Stomach smooth muscle (tissue), 2 donors: Measurements from ENCODE around the gene AHR.
"Not testable (repeated sequence)": the region's sequence is repeated elsewhere in the genome, so short reads cannot be mapped to it uniquely, and the experiment has no call there.

Experiments
- H3K27ac ChIP-seq: one replicate; pipeline ENCODE4 v1.7.0; 2013; ENCODE audit warnings: mild to moderate bottlenecking, low read length, inconsistent platforms
- H3K27me3 ChIP-seq, 2 donors: one replicate each; pipeline ENCODE4 v1.7.0; 2013; ENCODE audit warnings: low read length in 2 of 2; ENCODE audit not compliant: insufficient read depth in 2 of 2, control insufficient read depth in 1 of 2
- H3K36me3 ChIP-seq, 2 donors: one replicate each; pipeline ENCODE4 v1.7.0; 2013; ENCODE audit warnings: low read length in 2 of 2; ENCODE audit not compliant: control insufficient read depth in 2 of 2, insufficient read depth in 2 of 2
- H3K4me1 ChIP-seq: one replicate; pipeline ENCODE4 v1.7.0; 2013; ENCODE audit warnings: low read length; ENCODE audit not compliant: control insufficient read depth, insufficient read depth
- H3K4me3 ChIP-seq, 2 donors: one replicate each; pipeline ENCODE4 v1.7.0; 2013; ENCODE audit warnings: low read length in 2 of 2
- H3K9ac ChIP-seq, 2 donors: one replicate each; pipeline ENCODE4 v1.7.0; 2013; ENCODE audit warnings: low read length in 2 of 2, mild to moderate bottlenecking in 1 of 2
- H3K9me3 ChIP-seq, 2 donors: one replicate each; pipeline ENCODE4 v1.7.0; 2013; ENCODE audit warnings: low read length in 2 of 2; ENCODE audit not compliant: control insufficient read depth in 2 of 2
- donor health status: healthy.
- donor health status: Pancreatic carcinoma.

The AHR gene

DNA sequence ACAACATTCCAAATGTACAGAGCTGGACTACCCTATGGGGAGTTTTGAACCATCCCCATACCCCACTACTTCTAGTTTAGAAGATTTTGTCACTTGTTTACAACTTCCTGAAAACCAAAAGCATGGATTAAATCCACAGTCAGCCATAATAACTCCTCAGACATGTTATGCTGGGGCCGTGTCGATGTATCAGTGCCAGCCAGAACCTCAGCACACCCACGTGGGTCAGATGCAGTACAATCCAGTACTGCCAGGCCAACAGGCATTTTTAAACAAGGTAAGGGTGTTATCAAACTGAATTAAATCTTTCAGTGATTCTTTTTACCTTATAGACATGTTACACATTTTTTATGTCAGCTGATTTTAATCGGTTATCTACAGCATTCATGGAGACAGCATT lies 41.5 kb downstream of the AHR start:
- Histone ChIP-seq H3K36me3 (peaks cover 10 to 14% of the 10 kb centered on the region in 2 donors), H3K27me3 (no peaks in the 10 kb centered on the region), H3K4me1 (peaks cover 6% of the 10 kb centered on the region), H3K4me3 (no peak overlapping the region), H3K9ac (no peak overlapping the region), H3K9me3 (no peaks in the 10 kb centered on the region), H3K27ac (no peak overlapping the region)

DNA sequence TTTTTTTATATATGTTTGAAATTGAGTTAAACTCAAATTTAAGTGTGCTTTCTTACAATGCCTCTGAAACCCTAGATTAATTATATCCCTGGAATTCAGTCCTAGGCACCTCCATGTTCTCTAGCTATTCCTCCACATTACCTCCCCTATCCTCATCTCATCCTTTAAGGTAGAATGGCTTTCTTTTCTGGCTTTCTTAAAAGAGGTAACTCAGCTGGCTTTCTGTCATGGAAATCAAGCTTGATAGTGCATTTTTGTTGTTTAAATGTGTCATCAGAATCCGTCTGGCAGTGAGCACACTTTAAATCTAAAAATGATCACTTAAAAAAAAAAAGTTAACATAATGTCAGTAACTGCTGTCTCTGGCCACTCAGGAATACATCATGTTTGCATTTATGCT lies 42.2 kb downstream of the AHR start:
- Histone ChIP-seq H3K4me1 (peaks cover 6% of the 10 kb centered on the region), H3K9me3 (no peaks in the 10 kb centered on the region), H3K36me3 (peaks cover 10 to 13% of the 10 kb centered on the region in 2 donors), H3K27ac (no peak overlapping the region), H3K27me3 (no peaks in the 10 kb centered on the region), H3K4me3 (no peak overlapping the region), H3K9ac (no peak overlapping the region)

DNA sequence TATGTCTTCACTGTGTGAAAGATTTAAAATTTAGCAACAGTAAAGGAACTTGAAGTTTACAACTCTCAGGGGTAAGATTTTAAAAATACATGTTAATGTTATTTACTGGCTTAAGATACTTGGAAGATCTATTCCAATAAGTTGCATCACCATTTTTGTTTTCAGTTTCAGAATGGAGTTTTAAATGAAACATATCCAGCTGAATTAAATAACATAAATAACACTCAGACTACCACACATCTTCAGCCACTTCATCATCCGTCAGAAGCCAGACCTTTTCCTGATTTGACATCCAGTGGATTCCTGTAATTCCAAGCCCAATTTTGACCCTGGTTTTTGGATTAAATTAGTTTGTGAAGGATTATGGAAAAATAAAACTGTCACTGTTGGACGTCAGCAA lies 44.3 kb downstream of the AHR start:
- Histone ChIP-seq H3K4me1 (peaks cover 6% of the 10 kb centered on the region), H3K4me3 (no peak overlapping the region), H3K9me3 (no peaks in the 10 kb centered on the region), H3K36me3 (peaks cover 11 to 12% of the 10 kb centered on the region in 2 donors), H3K27ac (no peak overlapping the region), H3K27me3 (no peaks in the 10 kb centered on the region), H3K9ac (no peak overlapping the region)

DNA sequence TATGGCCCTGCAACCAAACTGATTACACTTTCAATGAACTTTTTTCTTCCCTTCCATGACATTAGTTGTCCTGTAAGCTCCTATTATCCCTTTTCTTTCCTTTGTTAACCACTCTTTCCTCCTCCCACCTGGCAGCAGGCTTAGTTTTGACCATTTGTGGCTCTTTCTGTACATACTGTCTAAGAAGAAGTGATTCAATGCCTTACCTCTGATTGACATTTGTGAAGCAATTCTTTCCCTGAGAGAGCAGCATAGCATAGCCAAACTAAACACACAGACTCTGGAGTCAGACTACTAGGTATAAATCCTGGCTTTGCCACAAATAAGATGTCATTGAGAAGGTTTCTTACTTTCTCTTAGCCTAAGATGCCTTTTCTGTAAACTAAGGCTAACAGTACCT lies 48.9 kb downstream of the AHR start:
- Histone ChIP-seq H3K27me3 (no peaks in the 10 kb centered on the region), H3K36me3 (peaks cover 0 to 2% of the 10 kb centered on the region in 2 donors), H3K9me3 (no peaks in the 10 kb centered on the region), H3K27ac (no peak overlapping the region), H3K4me3 (no peak overlapping the region), H3K4me1 (no peaks in the 10 kb centered on the region), H3K9ac (no peak overlapping the region)

DNA sequence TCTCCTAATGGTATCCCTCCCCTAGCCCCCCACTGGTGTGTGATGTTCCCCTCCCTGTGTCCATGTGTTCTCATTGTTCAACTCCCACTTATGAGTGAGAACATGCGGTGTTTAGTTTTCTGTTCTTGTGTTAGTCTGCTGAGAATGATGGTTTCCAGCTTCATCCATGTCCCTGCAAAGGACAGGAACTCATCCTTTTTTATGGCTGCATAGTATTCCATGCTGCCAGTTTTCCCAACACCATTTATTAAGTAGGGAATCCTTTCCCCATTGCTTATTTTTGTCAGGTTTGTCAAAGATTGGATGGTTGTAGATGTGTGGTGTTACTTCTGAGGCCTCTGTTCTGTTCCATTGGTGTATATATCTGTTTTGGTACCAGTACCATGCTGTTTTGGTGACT lies 50.5 kb downstream of the AHR start:
- H3K4me3 ChIP-seq, H3K36me3 ChIP-seq, H3K27ac ChIP-seq, H3K4me1 ChIP-seq, H3K9ac ChIP-seq, H3K9me3 ChIP-seq, H3K27me3 ChIP-seq: not testable (repeated sequence)

DNA sequence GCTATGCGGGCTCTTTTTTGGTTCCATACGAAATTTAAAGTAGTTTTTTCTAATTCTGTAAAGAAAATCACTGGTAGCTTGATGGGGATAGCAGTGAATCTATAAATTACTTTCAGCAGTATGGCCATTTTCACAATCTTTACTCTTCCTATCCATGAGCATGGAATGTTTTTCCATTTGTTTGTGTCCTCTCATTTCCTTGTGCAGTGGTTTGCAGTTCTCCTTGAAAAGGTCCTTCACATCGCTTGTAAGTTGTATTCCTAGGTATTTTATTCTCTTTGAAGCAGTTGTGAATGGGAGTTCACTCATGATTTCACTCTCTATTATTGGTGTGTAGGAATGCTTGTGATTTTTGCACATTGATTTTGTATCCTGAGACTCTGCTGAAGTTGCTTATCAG lies 51.9 kb downstream of the AHR start:
- not testable (repeated sequence) for H3K9ac ChIP-seq, H3K36me3 ChIP-seq, H3K27ac ChIP-seq, H3K4me1 ChIP-seq, H3K27me3 ChIP-seq, H3K9me3 ChIP-seq, H3K4me3 ChIP-seq

DNA sequence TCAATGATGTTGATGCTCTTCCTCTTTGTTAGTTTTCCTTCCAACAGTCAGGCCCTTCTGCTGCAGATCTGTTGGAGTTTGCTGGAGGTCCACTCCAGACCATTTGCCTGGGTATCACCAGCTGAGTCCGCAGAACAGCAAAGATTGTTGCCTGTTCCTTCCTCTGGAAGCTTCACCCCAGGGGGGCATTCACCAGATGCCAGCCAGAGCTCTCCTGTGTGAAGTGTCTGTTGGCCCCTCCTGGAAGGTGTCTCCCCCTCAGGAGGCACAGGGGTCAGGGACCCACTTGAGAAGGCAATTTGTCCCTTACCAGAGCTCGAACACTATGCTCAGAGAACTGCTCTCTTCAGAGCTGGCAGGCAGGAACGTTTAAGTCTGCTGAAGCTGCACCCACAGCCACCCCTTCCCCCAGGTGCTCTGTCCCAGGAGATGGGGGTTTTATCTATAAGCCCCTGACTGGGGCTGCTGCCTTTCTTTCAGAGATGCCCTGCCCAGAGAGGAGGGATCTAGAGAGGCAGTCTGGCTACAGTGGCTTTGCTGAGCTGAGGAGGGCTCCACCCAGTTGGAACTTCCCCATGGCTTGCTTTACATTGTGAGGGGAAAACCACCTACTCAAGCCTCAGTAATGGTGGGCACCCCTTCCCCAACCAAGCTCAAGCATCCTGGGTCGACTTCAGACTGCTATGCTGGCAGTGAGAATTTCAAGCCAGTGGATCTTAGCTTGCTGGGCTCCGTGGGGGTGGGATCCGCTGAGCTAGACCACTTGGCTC lies 55.4 kb downstream of the AHR start:
- not testable (repeated sequence) for H3K9ac ChIP-seq, H3K4me3 ChIP-seq, H3K9me3 ChIP-seq, H3K36me3 ChIP-seq, H3K4me1 ChIP-seq, H3K27me3 ChIP-seq, H3K27ac ChIP-seq

DNA sequence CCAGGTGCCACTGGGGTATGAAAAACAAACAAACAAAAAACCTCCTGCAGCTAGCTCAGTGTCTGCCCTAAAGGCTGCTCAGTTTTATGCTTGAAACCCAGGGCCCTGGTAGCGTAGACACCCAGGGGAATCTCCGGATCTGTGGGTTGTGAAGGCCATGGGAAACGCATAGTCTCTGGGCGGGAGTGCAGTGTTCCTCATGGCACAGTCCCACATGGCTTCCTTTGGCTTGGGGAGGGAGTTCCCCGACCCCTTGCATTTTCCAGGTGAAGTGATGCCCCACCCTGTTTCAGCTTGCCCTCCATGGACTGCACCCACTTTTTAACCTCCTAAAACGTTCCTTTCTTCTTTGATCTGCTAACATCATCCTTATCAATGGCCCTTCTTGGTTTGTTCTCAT lies 56.0 kb downstream of the AHR start:
- no peaks in the 10 kb centered on the region for H3K36me3 ChIP-seq

DNA sequence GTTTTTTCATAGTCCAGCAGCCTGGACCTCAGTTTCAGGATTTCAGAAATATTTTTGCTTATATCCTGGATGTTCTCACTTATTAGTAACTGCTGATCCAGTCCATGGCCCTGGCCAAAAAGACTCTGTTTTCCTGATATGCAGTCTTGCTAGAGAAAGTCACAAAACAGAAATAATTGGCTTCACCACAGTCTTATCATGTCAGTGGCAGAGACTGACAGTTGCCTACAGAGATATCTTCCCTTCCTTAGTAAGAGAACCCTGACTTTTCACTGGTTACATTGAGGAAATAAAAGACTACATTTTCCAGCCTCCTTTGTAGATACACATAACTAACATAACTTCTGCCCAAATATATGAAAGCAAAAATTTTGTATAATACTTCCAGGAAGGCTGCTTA lies 56.6 kb downstream of the AHR start:
- no peak overlapping the region for H3K4me3 ChIP-seq
- H3K4me1 ChIP-seq: no peaks in the 10 kb centered on the region
- H3K27ac ChIP-seq: no peak overlapping the region
- H3K9me3 ChIP-seq: peaks cover 0 to 3% of the 10 kb centered on the region in 2 donors
- H3K36me3 ChIP-seq: no peaks in the 10 kb centered on the region
- no peak overlapping the region for H3K9ac ChIP-seq
- no peaks in the 10 kb centered on the region for H3K27me3 ChIP-seq

More for the DNA sequence above, 56.0 kb downstream of the AHR start:
- Histone ChIP-seq H3K27ac (no peak overlapping the region), H3K27me3 (no peaks in the 10 kb centered on the region), H3K9me3 (peaks cover 0 to 3% of the 10 kb centered on the region in 2 donors), H3K9ac (no peak overlapping the region), H3K4me1 (no peaks in the 10 kb centered on the region), H3K4me3 (no peak overlapping the region)

DNA sequence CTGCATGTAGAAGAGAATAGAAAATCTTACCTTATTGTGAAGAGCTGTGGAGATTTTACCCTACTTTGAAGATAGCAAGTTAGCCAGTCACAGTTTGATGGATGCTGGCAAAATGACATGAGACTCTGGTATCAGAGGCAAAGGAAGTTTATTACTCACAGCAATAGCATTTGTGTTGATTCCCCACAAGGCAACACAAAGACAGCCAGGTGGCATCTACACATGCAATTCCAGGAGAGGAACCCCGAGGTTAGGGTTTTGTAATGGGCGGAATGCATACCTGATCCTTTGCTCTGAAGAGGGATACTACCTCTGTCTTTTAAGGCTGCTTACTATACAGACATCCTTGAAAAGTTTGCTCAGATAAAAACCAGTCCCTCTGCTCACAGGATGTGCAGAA lies 59.5 kb downstream of the AHR start:
- Histone ChIP-seq H3K9ac (no peak overlapping the region), H3K27ac (no peak overlapping the region), H3K4me3 (no peak overlapping the region), H3K9me3 (peaks cover 0 to 3% of the 10 kb centered on the region in 2 donors), H3K4me1 (no peaks in the 10 kb centered on the region), H3K36me3 (no peaks in the 10 kb centered on the region), H3K27me3 (no peaks in the 10 kb centered on the region)

DNA sequence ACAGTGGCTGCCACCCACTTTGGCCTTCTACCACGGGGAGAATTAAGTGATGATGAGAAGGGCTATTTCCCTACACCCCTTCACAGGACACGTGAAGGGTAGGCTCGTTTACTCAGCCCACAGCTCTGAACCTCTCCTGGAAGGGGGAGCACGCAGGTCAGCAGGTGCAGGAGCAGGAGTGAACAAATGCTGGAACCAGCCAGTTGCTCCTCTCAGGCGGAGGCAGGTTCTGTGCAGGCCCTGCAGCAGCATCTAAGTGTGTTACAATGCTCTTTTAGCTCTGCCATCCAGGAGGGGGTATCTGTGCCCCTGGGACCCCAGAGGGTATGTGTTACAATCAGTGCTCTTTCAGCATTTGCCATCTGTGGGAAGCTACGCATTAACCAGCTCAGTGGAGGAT lies 61.2 kb downstream of the AHR start:
- Histone ChIP-seq H3K27ac (no peak overlapping the region), H3K36me3 (no peaks in the 10 kb centered on the region), H3K9me3 (peaks cover 0 to 3% of the 10 kb centered on the region in 2 donors), H3K9ac (no peak overlapping the region), H3K4me3 (no peak overlapping the region), H3K27me3 (no peaks in the 10 kb centered on the region), H3K4me1 (no peaks in the 10 kb centered on the region)
